Endometrial microvascular endothelial cells (primary cell): ENCODE measurements around the gene SERPINB5. TPM values are rescaled to one million over a fixed set of nuclear protein-coding genes. Genes with fewer than 3 reads are reported as not detected.
"Not testable (repeated sequence)": the region's sequence is repeated elsewhere in the genome, so short reads cannot be mapped to it uniquely, and the experiment has no call there.

Experiments used
- in situ Hi-C: cut with HindIII; loops from 2 replicates; pipeline ENCODE4 v1.10.0; 2017; ENCODE audit warnings: low sequenced_read_pairs, low pct_unique_long_range_greater_than_20kb; ENCODE audit errors: inconsistent ontology term
- total RNA-seq: library from RNA; depleted of rRNA; stranded (reverse); fragments of >200 nt; gene quantifications from one replicate; pipeline ENCODE4 v1.2.3, GENCODE V29; 2015; ENCODE audit errors: inconsistent ontology term

The SERPINB5 gene
- not detected for total RNA-seq

DNA sequence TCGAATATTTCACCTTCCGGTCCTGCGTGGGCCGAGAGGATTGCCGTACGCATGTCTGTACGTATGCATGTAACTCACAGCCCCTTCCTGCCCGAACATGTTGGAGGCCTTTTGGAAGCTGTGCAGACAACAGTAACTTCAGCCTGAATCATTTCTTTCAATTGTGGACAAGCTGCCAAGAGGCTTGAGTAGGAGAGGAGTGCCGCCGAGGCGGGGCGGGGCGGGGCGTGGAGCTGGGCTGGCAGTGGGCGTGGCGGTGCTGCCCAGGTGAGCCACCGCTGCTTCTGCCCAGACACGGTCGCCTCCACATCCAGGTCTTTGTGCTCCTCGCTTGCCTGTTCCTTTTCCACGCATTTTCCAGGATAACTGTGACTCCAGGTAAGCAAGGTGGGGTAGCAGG is at the start of gene SERPINB5:
TSS of gene SERPINB5 (plus strand) at position 291 of the 400 bp plus-strand sequence. CDS start 7,471 bp downstream, outside the sequence.
- in situ Hi-C loops: no loop called here

- in situ Hi-C loops: no loop called here
Observed at GRCh38 chr18:63427558-63427957, 49.2 kb upstream of the SERPINB5 start.

GRCh38 chr18:63430526-63430925 is 46.2 kb upstream of the SERPINB5 start:
- in situ Hi-C loops: no loop called here

DNA sequence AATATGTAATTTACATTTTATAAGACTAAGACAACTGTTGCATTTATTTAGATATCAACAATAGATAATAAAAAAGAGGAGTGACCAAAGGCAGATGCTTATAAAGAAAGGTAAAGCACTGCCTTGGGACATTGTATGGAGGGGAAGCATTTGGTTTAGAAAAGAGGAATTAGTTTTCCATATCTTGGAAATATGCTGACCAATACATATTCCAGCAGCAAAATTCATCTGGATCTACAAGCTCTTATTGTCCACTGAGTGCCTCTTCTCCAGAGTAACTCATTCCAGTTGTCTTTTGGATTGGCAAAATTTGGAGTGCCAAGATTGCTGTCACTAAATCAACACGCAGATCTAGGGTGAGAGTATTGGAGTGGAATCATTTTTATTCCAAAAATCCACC is 45.6 kb upstream of the SERPINB5 start:
- in situ Hi-C loops: no loop called here

GRCh38 chr18:63433334-63433866 is 43.4 kb upstream of the SERPINB5 start:
- in situ Hi-C loops: no loop called here

DNA sequence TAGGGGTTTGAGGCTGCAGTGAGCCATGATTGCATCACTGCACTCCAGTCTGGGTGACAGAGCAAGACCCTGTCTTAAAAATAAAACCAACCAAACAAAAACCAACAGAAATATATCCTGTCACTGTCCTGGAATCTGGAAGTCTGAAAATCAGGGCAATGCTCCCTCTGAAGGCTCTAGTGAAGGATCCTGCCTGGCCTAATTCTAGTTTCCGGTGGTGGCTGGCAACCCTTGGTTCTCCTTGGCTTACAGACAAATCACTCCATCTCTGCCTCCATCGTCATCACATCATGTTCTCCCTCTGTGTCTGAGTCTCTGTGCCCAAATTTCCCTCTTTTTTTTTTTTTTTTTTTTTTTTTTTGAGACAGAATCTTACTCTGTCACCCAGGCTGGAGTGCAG is 38.6 kb upstream of the SERPINB5 start:
- in situ Hi-C loops: no loop called here

GRCh38 chr18:63439334-63439733 is 37.4 kb upstream of the SERPINB5 start:
- in situ Hi-C loops: no loop called here

- in situ Hi-C loops: no loop called here
Observed at GRCh38 chr18:63440219-63440618, 36.5 kb upstream of the SERPINB5 start.

GRCh38 chr18:63440881-63441280 is 35.9 kb upstream of the SERPINB5 start:
- in situ Hi-C loops: no loop called here

DNA sequence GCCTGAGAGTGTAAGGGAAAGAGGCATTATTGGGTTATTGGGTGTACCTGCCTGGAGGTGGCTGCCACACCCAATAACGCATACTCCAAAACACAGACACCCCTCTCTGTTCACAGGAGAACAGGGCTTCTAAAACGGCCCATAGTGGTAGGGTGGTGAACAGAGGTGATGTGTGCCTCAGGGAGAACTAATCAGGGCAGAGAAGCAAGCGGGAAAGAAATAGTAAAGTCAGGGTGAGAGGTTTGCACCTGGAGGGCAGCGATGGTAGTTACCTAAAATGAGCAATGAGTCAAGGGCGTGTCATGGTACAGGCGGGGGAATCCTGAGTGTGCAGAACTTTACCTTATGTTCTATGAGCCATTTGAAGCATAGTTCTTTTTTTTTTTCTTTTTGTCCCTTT is 32.9 kb upstream of the SERPINB5 start:
- in situ Hi-C loops: no loop called here

DNA sequence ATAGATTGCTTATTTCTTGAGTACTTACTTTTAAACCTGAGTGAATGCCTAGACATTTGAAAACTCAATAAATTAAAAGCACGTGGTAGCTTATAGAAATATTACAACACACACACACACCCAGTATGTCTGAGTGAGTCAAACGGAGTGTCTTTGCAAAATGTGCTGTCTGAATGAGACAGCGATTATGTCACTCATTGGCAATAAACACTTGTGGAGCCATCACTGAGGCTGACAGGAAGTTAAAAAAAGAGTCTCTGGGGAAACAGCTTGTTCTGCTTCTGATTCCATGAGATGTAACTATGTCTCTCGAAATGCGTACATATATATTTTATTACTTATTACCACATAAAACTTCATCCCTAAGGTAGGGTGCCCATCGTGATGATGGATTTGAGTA is 32.2 kb upstream of the SERPINB5 start:
- in situ Hi-C loops: no loop called here

DNA sequence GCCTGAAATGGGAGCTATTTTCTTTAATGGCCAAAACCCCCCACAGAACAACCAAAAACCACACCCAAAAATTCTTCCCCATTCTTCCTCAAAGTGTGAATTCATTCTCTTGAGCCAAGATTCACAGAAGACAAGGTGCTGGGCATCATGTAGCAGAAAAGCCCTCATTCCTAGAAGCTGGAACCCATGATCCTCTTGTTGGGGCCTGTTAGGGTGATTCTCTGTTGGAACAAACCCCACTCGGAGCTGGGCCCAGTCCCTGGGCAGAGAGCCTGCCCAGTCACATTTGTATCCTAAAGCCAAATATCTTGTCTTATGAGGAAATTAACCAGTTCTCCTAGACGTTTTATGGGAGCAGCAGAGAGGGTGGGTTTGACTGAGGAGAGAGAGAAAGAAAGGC is 31.7 kb upstream of the SERPINB5 start:
- in situ Hi-C loops: no loop called here

GRCh38 chr18:63446266-63446665 is 30.5 kb upstream of the SERPINB5 start:
- in situ Hi-C loops: no loop called here

- in situ Hi-C loops: no loop called here
Observed at GRCh38 chr18:63447066-63447465, 29.7 kb upstream of the SERPINB5 start.

- in situ Hi-C loops: no loop called here
Observed at GRCh38 chr18:63449426-63449825, 27.3 kb upstream of the SERPINB5 start.

- in situ Hi-C loops: no loop called here
Observed at GRCh38 chr18:63451799-63452660, 24.7 kb upstream of the SERPINB5 start.

- in situ Hi-C loops: not testable (repeated sequence)
Observed at GRCh38 chr18:63452751-63453150, 24.0 kb upstream of the SERPINB5 start.

GRCh38 chr18:63454497-63454896 is 22.3 kb upstream of the SERPINB5 start:
- in situ Hi-C loops: no loop called here

- in situ Hi-C loops: no loop called here
Observed at GRCh38 chr18:63457977-63458376, 18.8 kb upstream of the SERPINB5 start.

DNA sequence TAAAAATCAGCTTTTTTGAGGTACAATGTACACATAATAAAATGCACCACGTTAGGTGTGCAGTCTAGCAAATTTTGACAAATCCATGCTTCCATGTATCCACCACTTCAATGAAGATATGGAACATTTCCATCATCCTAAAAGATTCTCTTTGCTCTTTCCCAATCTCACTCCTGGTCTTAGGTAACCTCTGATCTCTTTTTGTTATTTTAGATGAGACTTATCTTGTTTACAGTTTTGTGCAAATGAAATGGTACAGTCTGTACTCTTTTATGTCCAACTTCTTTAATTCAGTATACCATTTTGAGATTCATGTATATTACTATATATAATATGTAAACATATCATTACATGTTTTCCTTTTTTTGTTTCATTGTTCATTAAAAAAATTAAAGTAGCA is 16.3 kb upstream of the SERPINB5 start:
- in situ Hi-C loops: no loop called here
